H7 (cell line): Measurements from ENCODE around the gene CCDC127. TPM values are rescaled to one million over a fixed set of nuclear protein-coding genes. Genes with fewer than 3 reads are reported as not detected.
"Not testable (repeated sequence)": the region's sequence is repeated elsewhere in the genome, so short reads cannot be mapped to it uniquely, and the experiment has no call there.

Experiments used
- DNase-seq: peaks from one replicate; pipeline ENCODE4 v3.0.0; 2012
- H3K27me3 ChIP-seq: 2 replicates; pipeline ENCODE4 v1.6.0; 2011; ENCODE audit warnings: mild to moderate bottlenecking, low read length; ENCODE audit not compliant: control insufficient read depth, insufficient read depth
- H3K36me3 ChIP-seq: replicated peaks from 2 replicates; pipeline ENCODE4 v1.5.1; 2011; ENCODE audit warnings: low read length; ENCODE audit not compliant: control insufficient read depth, insufficient read depth
- H3K4me3 ChIP-seq: 2 replicates; pipeline ENCODE4 v1.5.1; 2011; ENCODE audit warnings: low read depth, mild to moderate bottlenecking, control low read depth, low read length, moderate library complexity; ENCODE audit not compliant: insufficient read depth
- total RNA-seq: library from RNA; depleted of rRNA; stranded (reverse); fragments of >200 nt; shearing (Covaris generic); gene quantifications from 2 replicates; pipeline ENCODE4 v1.2.3, GENCODE V29; 2014

Gene CCDC127
- total RNA-seq, 1 experiment from 2014 or later, result 3.3 TPM

GRCh38 chr5:169728-170094 lies 48.2 kb downstream of the CCDC127 start:
- Histone ChIP-seq H3K4me3 (no peak overlapping the region), H3K36me3 (peaks cover 3% of the 10 kb centered on the region), H3K27me3 (no peaks in the 10 kb centered on the region)
- peak; percentile 70 for DNase-seq

GRCh38 chr5:169071-169727 lies 48.8 kb downstream of the CCDC127 start:
- no peak for DNase-seq
- Histone ChIP-seq H3K4me3 (no peak overlapping the region), H3K27me3 (no peaks in the 10 kb centered on the region), H3K36me3 (peaks cover 3% of the 10 kb centered on the region)

- DNase-seq, result peak; percentile 54
- Histone ChIP-seq H3K36me3 (no peaks in the 10 kb centered on the region; the same call in 1 of the 2 replicates), H3K4me3 (no peak overlapping the region), H3K27me3 (no peaks in the 10 kb centered on the region)
Observed at GRCh38 chr5:167982-168660, 49.8 kb downstream of the CCDC127 start.

- H3K27me3 ChIP-seq, result no peaks in the 10 kb centered on the region
- no peaks in the 10 kb centered on the region; the same call in 1 of the 2 replicates for H3K36me3 ChIP-seq
- DNase-seq, result peak; percentile 59
- H3K4me3 ChIP-seq, result no peak overlapping the region
Observed at GRCh38 chr5:167511-167910, 50.4 kb downstream of the CCDC127 start.

GRCh38 chr5:166441-167372 lies 51.2 kb downstream of the CCDC127 start:
- H3K36me3 ChIP-seq, result no peaks in the 10 kb centered on the region; the same call in 1 of the 2 replicates
- H3K27me3 ChIP-seq, result no peaks in the 10 kb centered on the region
- H3K4me3 ChIP-seq, result no peak overlapping the region
- DNase-seq, result peak; percentile 58

GRCh38 chr5:164783-165182 lies 53.2 kb downstream of the CCDC127 start:
- not testable (repeated sequence) for H3K36me3 ChIP-seq, DNase-seq, H3K4me3 ChIP-seq, H3K27me3 ChIP-seq

GRCh38 chr5:164244-164643 lies 53.7 kb downstream of the CCDC127 start:
- no peak overlapping the region for H3K4me3 ChIP-seq

GRCh38 chr5:163841-164240 lies 54.1 kb downstream of the CCDC127 start:
- Histone ChIP-seq H3K36me3 (peaks cover 5% of the 10 kb centered on the region), H3K27me3 (no peaks in the 10 kb centered on the region), H3K4me3 (no peak overlapping the region)
- no peak for DNase-seq

More at GRCh38 chr5:164244-164643, 53.7 kb downstream of the CCDC127 start:
- no peaks in the 10 kb centered on the region for H3K27me3 ChIP-seq
- H3K36me3 ChIP-seq, result peaks cover 5% of the 10 kb centered on the region
- DNase-seq, result no peak

GRCh38 chr5:163338-163620 lies 54.7 kb downstream of the CCDC127 start:
- H3K36me3 ChIP-seq, result peaks cover 5% of the 10 kb centered on the region
- H3K27me3 ChIP-seq, result no peaks in the 10 kb centered on the region
- DNase-seq, result peak; percentile 41
- H3K4me3 ChIP-seq, result no peak overlapping the region

GRCh38 chr5:162565-163337 lies 55.2 kb downstream of the CCDC127 start:
- Histone ChIP-seq H3K27me3 (no peaks in the 10 kb centered on the region), H3K4me3 (no peak overlapping the region), H3K36me3 (peaks cover 5% of the 10 kb centered on the region)
- peak; percentile 51 for DNase-seq

GRCh38 chr5:162190-162564 lies 55.8 kb downstream of the CCDC127 start:
- no peaks in the 10 kb centered on the region for H3K27me3 ChIP-seq
- H3K36me3 ChIP-seq, result peaks cover 8% of the 10 kb centered on the region
- DNase-seq, result peak; percentile 55
- no peak overlapping the region for H3K4me3 ChIP-seq

- DNase-seq, result peak; percentile 50
- no peak overlapping the region for H3K4me3 ChIP-seq
- H3K36me3 ChIP-seq, result peaks cover 10% of the 10 kb centered on the region
- no peaks in the 10 kb centered on the region for H3K27me3 ChIP-seq
Observed at GRCh38 chr5:161803-162110, 56.2 kb downstream of the CCDC127 start.

GRCh38 chr5:160921-161802 lies 56.8 kb downstream of the CCDC127 start:
- Histone ChIP-seq H3K36me3 (peaks cover 14% of the 10 kb centered on the region), H3K27me3 (no peaks in the 10 kb centered on the region), H3K4me3 (no peak overlapping the region)
- DNase-seq, result peak; percentile 34

GRCh38 chr5:160173-160510 lies 57.8 kb downstream of the CCDC127 start:
- Histone ChIP-seq H3K36me3 (peaks cover 23% of the 10 kb centered on the region), H3K27me3 (no peaks in the 10 kb centered on the region), H3K4me3 (no peak overlapping the region)
- peak; percentile 45 for DNase-seq
